ENCODE data around the gene ECT2. TPM values are rescaled to one million over a fixed set of nuclear protein-coding genes. Genes with fewer than 3 reads are reported as not detected.

The ECT2 gene
- polyA plus RNA-seq, 1 donor (not counting 4 experiments of a cell fraction or from before 2014, with no cell fraction given), result 34.2 TPM

DNA sequence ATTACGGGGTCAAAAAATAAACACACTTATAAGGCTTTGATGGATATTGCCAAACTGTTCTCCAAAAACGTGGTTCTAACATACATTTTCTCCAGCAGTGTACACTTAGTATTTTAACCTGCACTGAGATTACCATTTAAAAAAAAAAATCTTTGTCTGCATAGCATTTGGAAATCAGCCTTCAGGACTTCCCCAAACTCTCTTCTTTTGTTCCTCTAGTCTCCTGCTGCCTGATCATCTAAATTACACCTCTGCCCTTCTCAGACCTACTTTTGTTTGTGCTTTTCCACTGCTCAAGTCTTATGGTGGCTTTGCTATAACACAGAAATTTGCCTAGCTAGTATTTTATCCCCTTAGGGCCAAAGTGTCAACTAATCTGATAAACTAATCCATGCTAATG, 43.5 kb upstream of the ECT2 start:
- dilution Hi-C loops (cut with MboI; ENCODE audit: extremely low pct_ligation_motif_present, low sequenced_read_pairs), result no loop called here
- Histone ChIP-seq H3K79me2 (ENCODE audit: control insufficient read depth, insufficient read depth, low read length) (peaks cover 20% of the 10 kb centered on the region), H3K4me3 (ENCODE audit: control insufficient read depth in 2 of 3, extremely low read depth in 1 of 3, insufficient read depth in 2 of 3, low read depth in 1 of 3, low read length in 3 of 3) (no peak overlapping the region), H2AFZ (ENCODE audit: control insufficient read depth, low read length) (no peak overlapping the region), H3K9me3 (ENCODE audit: control insufficient read depth, low read depth, low read length) (no peaks in the 10 kb centered on the region), H3K36me3 (ENCODE audit: control insufficient read depth in 2 of 2, extremely low read depth in 1 of 2, insufficient read depth in 2 of 2, low read length in 2 of 2) (no peaks in the 10 kb centered on the region), H3K27me3 (ENCODE audit: control insufficient read depth, extremely low read depth, insufficient read depth, low read length) (no peaks in the 10 kb centered on the region), H3K4me2 (ENCODE audit: control insufficient read depth, extremely low read depth, insufficient read depth, low read depth, low read length) (no peak overlapping the region), H3K27ac (ENCODE audit: control insufficient read depth, insufficient read depth, low read length) (no peak overlapping the region), H3K9ac (ENCODE audit: control insufficient read depth, extremely low read depth, insufficient read depth, low read length) (no peak overlapping the region), H3K9me1 (ENCODE audit: control insufficient read depth, extremely low read depth, insufficient read depth, low read length) (no peaks in the 10 kb centered on the region), H3K4me1 (ENCODE audit: control insufficient read depth, extremely low read depth, insufficient read depth, low read length) (peaks cover 24% of the 10 kb centered on the region), H4K20me1 (ENCODE audit: control insufficient read depth, extremely low read depth, insufficient read depth, low read length) (no peaks in the 10 kb centered on the region)
- DNase-seq (ENCODE audit: low read depth, low spot score) (no peak), FAIRE-seq (no peak)
- TF ChIP-seq, protein P1, sequence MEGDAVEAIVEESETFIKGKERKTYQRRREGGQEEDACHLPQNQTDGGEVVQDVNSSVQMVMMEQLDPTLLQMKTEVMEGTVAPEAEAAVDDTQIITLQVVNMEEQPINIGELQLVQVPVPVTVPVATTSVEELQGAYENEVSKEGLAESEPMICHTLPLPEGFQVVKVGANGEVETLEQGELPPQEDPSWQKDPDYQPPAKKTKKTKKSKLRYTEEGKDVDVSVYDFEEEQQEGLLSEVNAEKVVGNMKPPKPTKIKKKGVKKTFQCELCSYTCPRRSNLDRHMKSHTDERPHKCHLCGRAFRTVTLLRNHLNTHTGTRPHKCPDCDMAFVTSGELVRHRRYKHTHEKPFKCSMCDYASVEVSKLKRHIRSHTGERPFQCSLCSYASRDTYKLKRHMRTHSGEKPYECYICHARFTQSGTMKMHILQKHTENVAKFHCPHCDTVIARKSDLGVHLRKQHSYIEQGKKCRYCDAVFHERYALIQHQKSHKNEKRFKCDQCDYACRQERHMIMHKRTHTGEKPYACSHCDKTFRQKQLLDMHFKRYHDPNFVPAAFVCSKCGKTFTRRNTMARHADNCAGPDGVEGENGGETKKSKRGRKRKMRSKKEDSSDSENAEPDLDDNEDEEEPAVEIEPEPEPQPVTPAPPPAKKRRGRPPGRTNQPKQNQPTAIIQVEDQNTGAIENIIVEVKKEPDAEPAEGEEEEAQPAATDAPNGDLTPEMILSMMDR (optimal IDR thresholded peaks at IDR 0.05 in 1 of 3, IDR thresholded peaks at IDR 0.05 in 1 of 3, conservative IDR thresholded peaks at IDR 0.05 in 1 of 3; ENCODE audit: extremely low read depth in 1 of 3, insufficient read depth in 2 of 3, low read length in 3 of 3), result no peak
- no peak for TF ChIP-seq EZH2 (IDR thresholded peaks at IDR 0.05; ENCODE audit: low read length)

DNA sequence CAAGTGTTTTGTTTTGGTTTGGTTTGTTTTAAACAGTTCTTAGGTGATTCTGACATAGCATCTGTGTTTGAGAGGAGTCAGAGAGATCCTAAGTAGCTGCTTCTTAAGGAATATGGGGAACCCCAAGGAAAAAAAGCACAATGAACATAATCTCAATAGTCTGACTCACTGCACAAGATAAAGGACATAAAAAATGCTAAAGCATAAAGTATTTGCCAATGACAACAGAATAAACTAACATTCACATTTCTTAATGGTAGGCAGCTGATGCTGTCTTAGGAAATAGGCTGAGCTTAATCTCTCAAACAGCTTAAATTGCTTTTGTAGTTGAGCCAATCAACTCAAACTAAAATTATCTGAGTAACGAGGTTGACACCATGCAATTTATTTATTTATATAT, 42.6 kb upstream of the ECT2 start:
- dilution Hi-C loops (cut with MboI; ENCODE audit: extremely low pct_ligation_motif_present, low sequenced_read_pairs), result no loop called here
- H3K9me3 ChIP-seq (ENCODE audit: control insufficient read depth, low read depth, low read length), result no peaks in the 10 kb centered on the region
- no peak overlapping the region for H3K9ac ChIP-seq (ENCODE audit: control insufficient read depth, extremely low read depth, insufficient read depth, low read length)
- no peaks in the 10 kb centered on the region for H3K9me1 ChIP-seq (ENCODE audit: control insufficient read depth, extremely low read depth, insufficient read depth, low read length)
- peaks cover 24% of the 10 kb centered on the region for H3K4me1 ChIP-seq (ENCODE audit: control insufficient read depth, extremely low read depth, insufficient read depth, low read length)
- no peak for FAIRE-seq
- H3K27ac ChIP-seq (ENCODE audit: control insufficient read depth, insufficient read depth, low read length), result no peak overlapping the region
- peaks cover 20% of the 10 kb centered on the region for H3K79me2 ChIP-seq (ENCODE audit: control insufficient read depth, insufficient read depth, low read length)
- no peak overlapping the region for H3K4me3 ChIP-seq (ENCODE audit: control insufficient read depth in 2 of 3, extremely low read depth in 1 of 3, insufficient read depth in 2 of 3, low read depth in 1 of 3, low read length in 3 of 3)
- no peak for TF ChIP-seq EZH2 (IDR thresholded peaks at IDR 0.05; ENCODE audit: low read length)
- TF ChIP-seq, protein P1 (optimal IDR thresholded peaks at IDR 0.05 in 1 of 3, IDR thresholded peaks at IDR 0.05 in 1 of 3, conservative IDR thresholded peaks at IDR 0.05 in 1 of 3; ENCODE audit: extremely low read depth in 1 of 3, insufficient read depth in 2 of 3, low read length in 3 of 3), result no peak
- no peaks in the 10 kb centered on the region for H3K27me3 ChIP-seq (ENCODE audit: control insufficient read depth, extremely low read depth, insufficient read depth, low read length)
- no peak for DNase-seq (ENCODE audit: low read depth, low spot score)
- H3K4me2 ChIP-seq (ENCODE audit: control insufficient read depth, extremely low read depth, insufficient read depth, low read depth, low read length), result no peak overlapping the region
- no peaks in the 10 kb centered on the region for H3K36me3 ChIP-seq (ENCODE audit: control insufficient read depth in 2 of 2, extremely low read depth in 1 of 2, insufficient read depth in 2 of 2, low read length in 2 of 2)
- no peak overlapping the region for H2AFZ ChIP-seq (ENCODE audit: control insufficient read depth, low read length)
- H4K20me1 ChIP-seq (ENCODE audit: control insufficient read depth, extremely low read depth, insufficient read depth, low read length), result no peaks in the 10 kb centered on the region

Data from keratinocyte (primary cell).